Activated CD4-positive, alpha-beta T cell treated with anti-CD3 and anti-CD28 coated beads for 4 hours (primary cell): ENCODE results near the gene DHX57.
A peak's percentile ranks its signal among the peaks of the same experiment; 100 is the strongest.
"Not testable (repeated sequence)": the region's sequence is repeated elsewhere in the genome, so short reads cannot be mapped to it uniquely, and the experiment has no call there.

Experiments used
- DNase-seq, 2 donors: peaks; one replicate each; pipeline ENCODE4 v3.0.0-alpha.2; 2020

The DHX57 gene

DNA sequence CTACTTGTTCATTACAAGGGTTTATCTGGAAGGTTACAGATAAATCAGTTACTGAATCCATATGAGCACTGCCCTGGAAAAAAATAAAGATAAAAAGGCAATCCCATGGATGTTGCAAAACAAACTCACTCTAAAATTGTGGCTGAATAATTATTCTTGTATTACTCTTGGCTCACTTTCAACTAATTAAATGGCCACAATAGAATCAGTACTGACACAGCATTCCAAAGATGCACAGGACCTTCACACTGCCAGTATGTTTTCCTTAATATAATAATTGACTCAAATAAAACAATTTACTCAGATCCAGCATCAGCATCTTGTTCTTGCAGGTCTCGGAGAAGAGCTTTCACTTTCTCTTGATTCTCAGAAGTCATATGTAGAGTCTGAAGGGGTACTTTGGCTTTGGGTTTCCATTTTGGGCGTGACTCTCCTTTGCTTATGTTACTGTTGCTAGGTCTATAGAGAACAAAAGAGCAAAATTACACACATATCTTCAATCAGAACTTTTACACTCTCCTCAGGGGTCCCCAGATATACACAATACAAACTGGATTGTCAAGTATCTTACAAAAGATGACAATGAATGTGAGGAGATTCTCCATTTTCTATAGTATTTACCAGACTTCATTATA lies 12.6 kb downstream of the DHX57 start:
- no peak for DNase-seq

DNA sequence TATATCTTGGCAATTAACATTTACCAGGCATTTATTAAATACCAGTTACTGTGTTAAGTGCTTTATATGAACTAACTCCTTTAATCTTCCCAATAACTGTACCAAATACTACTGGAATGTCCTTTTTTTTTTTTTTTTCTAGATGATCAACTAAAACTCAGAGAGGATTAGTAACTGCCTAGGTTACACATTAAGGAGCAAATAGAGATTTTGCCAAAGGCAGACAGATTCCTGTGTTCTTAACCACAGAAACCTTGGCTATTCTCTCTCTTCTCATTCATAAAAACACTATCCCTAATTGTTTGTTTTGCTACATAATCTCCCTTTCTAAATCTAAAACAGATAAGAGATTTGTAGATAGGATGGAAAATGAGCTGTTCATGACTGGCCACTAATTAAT lies 13.3 kb downstream of the DHX57 start:
- DNase-seq, result no peak

DNA sequence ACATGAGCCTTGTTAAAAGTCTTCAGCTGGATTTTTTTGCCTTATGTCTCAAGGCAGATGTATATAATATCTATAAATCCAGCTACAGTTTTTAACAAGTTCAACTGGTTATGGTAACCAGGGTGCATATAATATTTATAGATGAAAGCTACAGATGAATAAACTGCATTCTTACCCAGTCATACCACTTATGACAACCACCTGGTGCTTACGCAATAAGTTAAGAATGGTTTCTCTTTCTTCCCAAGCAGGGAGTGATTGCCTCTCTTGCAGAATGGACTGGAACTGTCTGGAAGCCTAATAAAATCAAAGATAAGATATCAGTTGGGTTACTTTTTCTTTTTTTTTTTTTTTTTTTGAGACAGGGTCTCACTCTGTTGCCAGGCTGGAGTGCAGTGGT lies 19.6 kb downstream of the DHX57 start:
- no peak for DNase-seq

DNA sequence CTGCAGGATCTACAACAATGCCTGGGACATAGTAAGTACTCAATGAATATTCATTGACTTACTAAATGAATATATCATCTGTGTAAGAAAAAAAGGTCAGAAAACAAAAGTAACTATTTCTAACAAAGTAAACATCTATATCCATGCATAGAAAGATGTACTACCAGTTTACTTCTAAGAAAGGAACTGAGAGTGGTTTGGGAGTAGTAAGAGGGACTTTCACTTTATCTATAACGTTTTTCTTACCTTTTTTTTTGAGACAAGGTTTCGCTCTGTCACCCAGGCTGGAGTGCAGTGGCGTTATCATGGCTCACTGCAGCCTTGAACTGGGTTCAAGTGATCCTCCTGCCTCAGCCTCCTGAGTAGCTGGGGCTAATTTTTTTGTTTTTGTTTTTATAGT lies 25.7 kb downstream of the DHX57 start:
- DNase-seq, result no peak

GRCh38 chr2:38836791-38837190 lies 38.9 kb downstream of the DHX57 start:
- no peak for DNase-seq

DNA sequence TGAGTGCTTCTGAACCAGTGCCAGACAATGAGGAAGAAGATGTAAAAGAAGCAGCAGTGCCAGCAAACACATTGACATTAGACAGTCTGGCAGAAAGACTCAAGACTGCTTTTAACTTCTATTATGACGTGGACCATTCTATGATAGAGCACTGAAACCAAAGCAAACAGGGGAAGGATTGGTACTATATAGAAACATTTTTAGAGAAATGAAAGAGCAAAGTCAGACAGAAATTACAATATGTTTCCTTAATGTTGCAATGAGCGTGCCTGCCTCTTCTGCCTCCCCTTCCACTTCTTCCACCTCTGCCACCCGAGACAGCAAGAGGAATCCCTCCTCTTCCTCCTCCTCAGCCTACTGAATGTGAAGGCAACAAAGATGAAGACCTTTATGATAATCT lies 39.7 kb downstream of the DHX57 start:
- DNase-seq, result no peak

- peak in 1 of 2 donors; percentile 1 for DNase-seq
Measured at GRCh38 chr2:38835015-38835601, 40.6 kb downstream of the DHX57 start.

- DNase-seq, result no peak
Measured at GRCh38 chr2:38830526-38831159, 45.1 kb downstream of the DHX57 start.

GRCh38 chr2:38829971-38830370 lies 45.8 kb downstream of the DHX57 start:
- DNase-seq, result no peak

GRCh38 chr2:38828460-38828859 lies 47.3 kb downstream of the DHX57 start:
- DNase-seq, result no peak

DNA sequence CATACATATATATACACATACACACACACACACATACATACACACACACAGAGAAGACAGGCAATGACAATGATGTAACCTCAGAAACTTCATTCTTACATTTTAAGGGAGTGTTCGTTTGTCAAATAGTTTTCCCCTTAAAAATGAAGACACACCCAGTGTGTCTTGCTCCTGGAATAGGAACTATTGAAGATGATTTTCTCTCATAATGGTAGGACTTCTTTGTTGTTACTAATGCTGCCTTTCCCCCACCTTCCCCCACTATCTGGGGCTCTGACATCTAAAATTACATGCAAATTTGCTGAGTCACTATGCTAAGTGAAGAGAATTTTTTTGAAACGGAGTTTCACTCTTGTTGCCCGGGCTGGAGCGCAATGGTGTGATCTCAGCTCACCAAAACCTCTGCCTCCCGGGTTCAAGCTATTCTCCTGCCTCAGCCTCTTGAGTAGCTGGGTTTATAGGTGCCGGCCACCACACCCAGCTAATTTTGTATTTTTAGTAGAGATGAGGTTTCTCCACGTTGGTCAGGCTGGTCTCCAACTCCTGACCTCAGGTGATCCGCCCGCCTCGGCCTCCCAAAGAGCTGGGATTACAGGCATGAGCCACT lies 48.1 kb downstream of the DHX57 start:
- DNase-seq, result not testable (repeated sequence)

- no peak for DNase-seq
Measured at GRCh38 chr2:38825956-38826355, 49.8 kb downstream of the DHX57 start.

DNA sequence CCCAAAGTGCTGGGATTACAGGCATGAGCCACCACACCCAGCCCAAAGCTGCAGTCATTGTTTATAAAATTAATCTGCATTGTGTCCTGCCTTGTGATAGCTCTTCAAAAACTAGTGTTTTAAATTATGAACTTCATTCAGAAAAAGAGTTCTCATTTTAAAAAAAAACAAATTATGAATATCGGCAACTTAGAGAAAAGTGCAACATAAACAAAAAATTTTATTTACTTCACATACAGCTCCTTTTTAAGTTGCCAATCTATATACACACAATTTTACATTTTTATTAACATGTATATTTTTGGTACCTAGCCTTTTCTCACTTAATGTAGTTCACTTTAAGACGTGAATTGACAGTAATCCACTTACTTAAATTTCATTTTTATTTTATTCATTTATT lies 50.8 kb downstream of the DHX57 start:
- no peak for DNase-seq

- DNase-seq, result no peak
Measured at GRCh38 chr2:38823386-38823785, 52.3 kb downstream of the DHX57 start.

DNA sequence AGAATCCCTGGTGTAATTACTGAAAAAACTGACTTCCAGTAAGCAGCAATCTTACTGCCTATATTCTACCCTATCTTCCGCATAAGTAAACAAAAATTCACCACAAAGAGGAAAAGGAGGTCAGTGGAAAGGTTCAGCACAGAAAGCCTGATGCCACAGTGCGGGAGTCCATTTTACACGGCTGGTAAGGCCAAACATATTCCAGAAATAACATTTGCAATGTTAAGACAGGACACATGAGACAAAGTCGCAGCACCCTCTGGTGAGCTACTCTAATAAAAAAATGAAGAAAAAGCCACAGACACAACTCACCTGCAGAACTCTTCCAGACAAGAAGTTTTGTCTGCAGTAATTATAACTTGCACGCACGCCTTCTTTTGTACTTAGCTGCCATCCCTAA lies 57.2 kb downstream of the DHX57 start:
- DNase-seq, result no peak

DNA sequence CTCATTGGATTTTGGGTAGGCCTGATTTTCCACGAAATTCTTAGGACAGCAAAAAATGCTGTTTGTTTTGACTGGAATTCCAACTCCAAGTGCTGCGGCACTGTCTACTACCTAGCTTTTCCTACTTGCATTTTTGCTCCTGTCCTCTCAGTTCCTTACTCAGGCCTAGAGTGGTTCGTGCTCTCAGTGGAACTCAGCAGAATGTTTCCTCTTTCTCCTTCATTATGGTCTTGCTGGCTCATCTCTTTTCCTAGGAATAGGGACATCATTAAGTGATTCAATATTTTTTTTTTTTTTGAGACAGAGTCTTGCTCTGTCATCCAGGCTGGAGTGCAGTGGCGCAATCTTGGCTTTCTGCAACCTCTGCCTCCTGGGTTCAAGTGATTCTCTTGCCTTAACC lies 59.8 kb downstream of the DHX57 start:
- DNase-seq, result no peak

DNA sequence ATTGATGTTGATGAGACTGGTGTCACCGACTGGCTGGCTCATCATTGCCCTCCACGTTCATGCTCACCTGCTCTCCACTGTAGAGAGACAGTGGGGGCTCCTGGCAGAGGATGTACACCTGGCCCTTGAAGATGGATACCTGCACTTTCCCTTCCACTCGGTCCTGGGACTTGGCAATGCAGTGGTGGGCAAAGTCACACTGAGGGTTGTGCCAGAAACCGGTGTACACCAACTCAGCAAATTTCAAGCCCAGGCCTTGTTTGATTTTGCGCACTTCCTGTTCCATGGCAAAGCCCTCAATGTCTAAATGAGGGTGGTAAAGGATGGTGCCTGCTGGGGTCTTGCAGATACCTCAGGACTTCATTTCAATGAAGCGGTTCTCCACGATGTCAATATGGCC lies 65.2 kb downstream of the DHX57 start:
- DNase-seq, result no peak

GRCh38 chr2:38808677-38809076 lies 67.1 kb downstream of the DHX57 start:
- no peak for DNase-seq

GRCh38 chr2:38806733-38807059 lies 69.0 kb downstream of the DHX57 start:
- no peak for DNase-seq

DNA sequence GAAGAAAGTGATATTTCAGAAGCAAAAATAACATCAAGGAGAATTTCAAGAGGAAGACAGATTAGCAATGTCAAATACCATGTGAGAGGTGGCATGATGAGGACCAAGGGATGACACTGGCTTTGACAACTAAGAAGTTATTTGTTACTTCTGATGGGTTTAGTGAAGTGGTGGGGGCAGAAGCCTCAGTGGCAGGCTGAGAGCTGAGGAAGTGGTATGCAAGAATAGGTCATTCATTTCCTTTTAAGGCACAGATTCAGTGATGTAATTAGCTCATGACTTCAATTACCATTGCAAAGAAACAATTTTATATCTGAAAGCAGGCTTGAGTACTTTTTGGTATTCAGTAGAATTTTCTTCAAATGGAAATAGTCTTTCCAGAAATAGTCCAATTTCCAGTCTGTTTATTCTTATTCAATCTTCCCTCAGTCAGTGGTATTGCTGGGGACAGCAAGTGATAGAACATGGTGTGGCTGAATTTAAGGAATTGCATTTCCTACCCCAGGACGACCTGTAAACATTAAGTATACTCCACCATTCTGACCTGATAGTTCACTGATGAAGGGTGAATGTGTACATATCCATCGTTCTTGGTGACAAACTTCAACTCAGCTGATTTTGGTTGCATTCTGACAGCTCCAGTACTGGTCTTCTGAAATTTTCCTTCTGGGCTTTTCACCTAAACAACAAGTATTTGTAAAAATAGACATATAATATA lies 69.6 kb downstream of the DHX57 start:
- DNase-seq, result no peak

- no peak for DNase-seq
Measured at GRCh38 chr2:38797953-38798352, 77.8 kb downstream of the DHX57 start.

DNA sequence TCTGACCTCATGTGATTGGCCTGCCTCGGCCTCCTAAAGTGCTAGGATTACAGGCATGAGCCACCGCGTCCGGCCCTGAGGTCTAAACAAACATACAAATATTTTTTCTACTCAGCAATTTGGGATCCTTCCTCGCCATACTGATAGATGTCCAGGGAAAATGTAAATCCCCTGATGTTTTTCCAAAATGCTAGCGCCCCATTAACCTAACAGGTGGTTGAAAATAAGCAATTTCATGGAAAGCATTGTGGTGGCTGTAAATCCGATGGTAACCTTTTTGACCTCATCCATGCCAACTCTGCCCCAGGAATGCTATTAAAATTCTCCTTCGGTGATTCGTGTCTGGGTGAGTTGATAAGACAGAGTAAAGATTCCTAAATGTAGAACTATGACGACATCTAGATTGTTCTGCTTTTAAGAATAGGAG lies 78.5 kb downstream of the DHX57 start:
- no peak for DNase-seq

GRCh38 chr2:38795016-38795415 lies 80.7 kb downstream of the DHX57 start:
- DNase-seq, result not testable (repeated sequence)
